ENCODE measurements around the gene B4GALT3. TPM values are rescaled to one million over a fixed set of nuclear protein-coding genes. Genes with fewer than 3 reads are reported as not detected.

Gene B4GALT3
- total and polyA plus RNA-seq, 11 donors = 13.4 to 40.8 (median 22.4) TPM

DNA sequence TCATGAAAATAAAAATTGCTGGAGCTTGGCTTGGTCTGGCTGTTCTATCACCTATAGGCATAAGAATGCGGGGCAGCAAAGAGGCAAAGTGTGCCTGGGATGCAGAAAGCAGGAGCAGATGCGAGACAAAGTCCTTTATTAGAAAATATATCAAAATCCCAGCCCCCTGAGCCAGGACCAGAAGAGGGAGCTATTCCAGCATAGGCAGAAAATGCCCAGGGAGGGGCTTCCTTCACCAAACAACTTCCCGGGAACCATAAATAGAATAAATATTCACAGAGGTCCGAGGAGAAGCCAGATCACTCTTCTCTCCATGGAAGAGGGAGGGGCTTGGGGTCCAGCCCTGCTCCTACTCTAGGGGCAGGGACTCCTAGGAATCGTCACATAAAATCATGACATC lies 6.1 kb downstream of the B4GALT3 start:
- H3K36me3 ChIP-seq = peaks cover 0 to 83% (median 70%) of the 10 kb centered on the region in 9 donors
- intact Hi-C loops (cut with DNase I) = no loop called here
- ATAC-seq (no peak), DNase-seq (no peak)
- 49 to 60% (median 51%) methylated on average over 5 of the region's 5 CpGs for WGBS, 4 donors
- H3K27me3 ChIP-seq = no peaks in the 10 kb centered on the region
- no peak for TF ChIP-seq POLR2A (IDR thresholded peaks at IDR 0.05)
- TF ChIP-seq, protein P1, sequence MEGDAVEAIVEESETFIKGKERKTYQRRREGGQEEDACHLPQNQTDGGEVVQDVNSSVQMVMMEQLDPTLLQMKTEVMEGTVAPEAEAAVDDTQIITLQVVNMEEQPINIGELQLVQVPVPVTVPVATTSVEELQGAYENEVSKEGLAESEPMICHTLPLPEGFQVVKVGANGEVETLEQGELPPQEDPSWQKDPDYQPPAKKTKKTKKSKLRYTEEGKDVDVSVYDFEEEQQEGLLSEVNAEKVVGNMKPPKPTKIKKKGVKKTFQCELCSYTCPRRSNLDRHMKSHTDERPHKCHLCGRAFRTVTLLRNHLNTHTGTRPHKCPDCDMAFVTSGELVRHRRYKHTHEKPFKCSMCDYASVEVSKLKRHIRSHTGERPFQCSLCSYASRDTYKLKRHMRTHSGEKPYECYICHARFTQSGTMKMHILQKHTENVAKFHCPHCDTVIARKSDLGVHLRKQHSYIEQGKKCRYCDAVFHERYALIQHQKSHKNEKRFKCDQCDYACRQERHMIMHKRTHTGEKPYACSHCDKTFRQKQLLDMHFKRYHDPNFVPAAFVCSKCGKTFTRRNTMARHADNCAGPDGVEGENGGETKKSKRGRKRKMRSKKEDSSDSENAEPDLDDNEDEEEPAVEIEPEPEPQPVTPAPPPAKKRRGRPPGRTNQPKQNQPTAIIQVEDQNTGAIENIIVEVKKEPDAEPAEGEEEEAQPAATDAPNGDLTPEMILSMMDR (IDR thresholded peaks at IDR 0.05) = peak in 3 of 12 donors; percentile 13 to 23 (median 19)
- no peaks in the 10 kb centered on the region for H3K9me3 ChIP-seq
- peak overlapping the region in 3 of 12 donors; percentile 60 to 73 (median 62) for H3K27ac ChIP-seq
- H3K4me3 ChIP-seq = no peak overlapping the region
- H3K4me1 ChIP-seq = peaks cover 6 to 40% (median 26%) of the 10 kb centered on the region in 12 donors

- H3K4me3 ChIP-seq = no peak overlapping the region
- no peak overlapping the region for H3K27ac ChIP-seq
- no peaks in the 10 kb centered on the region for H3K9me3 ChIP-seq
- peaks cover 6 to 46% (median 33%) of the 10 kb centered on the region in 12 donors for H3K4me1 ChIP-seq
- DNase-seq (no peak), ATAC-seq (no peak)
- TF ChIP-seq, protein P1 (IDR thresholded peaks at IDR 0.05) = no peak
- no peak for TF ChIP-seq POLR2A (IDR thresholded peaks at IDR 0.05)
- H3K36me3 ChIP-seq = peaks cover 0 to 73% (median 59%) of the 10 kb centered on the region in 9 donors
- 94 to 97% (median 95%) methylated on average over 7 to 9 of the region's 9 CpGs for WGBS, 4 donors
- no peaks in the 10 kb centered on the region for H3K27me3 ChIP-seq
- intact Hi-C loops (cut with DNase I) = no loop called here
These were observed 8.4 kb downstream of the B4GALT3 start for GRCh38 chr1:161168906-161169305.

DNA sequence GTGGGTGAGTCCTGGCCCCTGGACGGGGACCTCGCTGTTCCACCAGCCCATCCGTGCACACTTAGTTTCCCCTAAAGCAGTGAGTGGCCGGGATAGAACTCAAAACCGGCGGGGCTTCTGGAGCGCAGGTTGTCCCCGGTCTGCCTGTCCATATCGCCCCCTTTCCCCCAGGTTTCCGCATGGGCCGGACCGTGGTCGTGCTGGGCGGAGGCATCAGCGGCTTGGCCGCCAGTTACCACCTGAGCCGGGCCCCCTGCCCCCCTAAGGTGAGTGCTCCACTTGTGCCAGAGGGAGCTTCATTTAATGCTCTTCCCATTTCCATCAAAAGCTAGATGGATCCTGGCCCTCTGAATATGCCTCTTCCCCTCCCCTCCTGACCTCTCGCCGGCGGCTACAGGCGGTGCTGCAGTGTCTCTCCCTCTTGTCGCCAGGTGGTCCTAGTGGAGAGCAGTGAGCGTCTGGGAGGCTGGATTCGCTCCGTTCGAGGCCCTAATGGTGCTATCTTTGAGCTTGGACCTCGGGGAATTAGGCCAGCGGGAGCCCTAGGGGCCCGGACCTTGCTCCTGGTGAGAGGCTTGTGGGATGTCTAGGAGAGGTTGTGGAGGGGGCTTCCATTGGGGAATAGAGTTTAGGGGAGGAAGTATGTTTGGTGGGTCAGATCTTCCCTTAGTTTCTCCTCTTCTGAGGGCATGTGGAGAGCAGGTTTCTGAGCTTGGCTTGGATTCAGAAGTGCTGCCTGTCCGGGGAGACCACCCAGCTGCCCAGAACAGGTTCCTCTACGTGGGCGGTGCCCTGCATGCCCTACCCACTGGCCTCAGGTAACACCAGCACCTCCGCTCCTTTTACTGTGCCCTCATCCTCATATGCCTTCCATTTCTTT lies 10.4 kb downstream of the B4GALT3 start:
- H3K4me1 ChIP-seq = peaks cover 0 to 29% (median 20%) of the 10 kb centered on the region in 12 donors
- H3K27me3 ChIP-seq = no peaks in the 10 kb centered on the region
- H3K27ac ChIP-seq = peak overlapping the region; percentile 75 to 92 (median 83)
- 7 to 8% (median 8%) methylated on average over 32 to 33 of the region's 33 CpGs for WGBS, 4 donors
- peaks cover 0 to 70% (median 57%) of the 10 kb centered on the region in 9 donors for H3K36me3 ChIP-seq
- TF ChIP-seq POLR2A (IDR thresholded peaks at IDR 0.05) = no peak
- TF ChIP-seq, protein P1 (IDR thresholded peaks at IDR 0.05) = no peak
- intact Hi-C loops (cut with DNase I) = no loop called here
- H3K9me3 ChIP-seq = no peaks in the 10 kb centered on the region
- H3K4me3 ChIP-seq = peak overlapping the region; percentile 59 to 92 (median 77)
- DNase-seq = no peak
- ATAC-seq = peak in 1 of 4 donors; percentile 0

Measured in heart left ventricle (tissue), 16 donors.